Measurements from ENCODE around the gene BAHD1.

The BAHD1 gene

GRCh38 chr15:40500568-40501330 lies 60.0 kb downstream of the BAHD1 start:
- peaks cover 2% of the 10 kb centered on the region for H3K27me3 ChIP-seq (ENCODE audit: insufficient read depth, poor library complexity, severe bottlenecking)
- no peak overlapping the region for H3K4me3 ChIP-seq (replicated peaks; ENCODE audit: insufficient read depth, low read length)
- DNase-seq (ENCODE audit: low read depth in 1 of 2, low spot score in 1 of 2), result no peak
- TF ChIP-seq POLR2AphosphoS5 (IDR thresholded peaks at IDR 0.05; ENCODE audit: low read depth), result no peak
- no peak for TF ChIP-seq GABPA (IDR thresholded peaks at IDR 0.05; ENCODE audit: low read depth)
- no peak overlapping the region for H3K27ac ChIP-seq (replicated peaks)

DNA sequence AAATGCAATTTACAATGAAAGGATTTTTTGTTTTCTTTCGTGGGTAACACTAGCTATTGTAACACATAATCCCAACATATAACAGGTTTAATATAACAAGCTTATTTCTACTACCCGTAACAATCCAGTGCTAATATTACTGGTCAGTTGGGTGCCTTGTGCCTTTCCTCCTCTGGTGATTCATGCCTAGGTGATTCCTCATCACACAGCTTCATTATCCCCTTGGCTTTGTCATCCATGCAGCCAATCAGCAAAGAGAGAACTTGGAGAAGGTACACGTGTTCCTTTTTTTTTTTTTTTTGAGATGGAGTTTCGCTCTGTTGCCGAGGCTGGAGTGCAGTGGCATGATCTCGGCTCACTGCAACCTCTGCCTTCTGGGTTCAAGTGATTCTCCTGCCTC lies 60.7 kb downstream of the BAHD1 start:
- H3K27me3 ChIP-seq (ENCODE audit: insufficient read depth, poor library complexity, severe bottlenecking), result peaks cover 2% of the 10 kb centered on the region
- no peak for DNase-seq (ENCODE audit: low read depth in 1 of 2, low spot score in 1 of 2)
- TF ChIP-seq GABPA (IDR thresholded peaks at IDR 0.05; ENCODE audit: low read depth), result no peak
- TF ChIP-seq CTCF (IDR thresholded peaks at IDR 0.05; ENCODE audit: insufficient read depth, low read length), result no peak
- no peak overlapping the region for H3K4me3 ChIP-seq (replicated peaks; ENCODE audit: insufficient read depth, low read length)
- H3K27ac ChIP-seq (replicated peaks), result no peak overlapping the region

DNA sequence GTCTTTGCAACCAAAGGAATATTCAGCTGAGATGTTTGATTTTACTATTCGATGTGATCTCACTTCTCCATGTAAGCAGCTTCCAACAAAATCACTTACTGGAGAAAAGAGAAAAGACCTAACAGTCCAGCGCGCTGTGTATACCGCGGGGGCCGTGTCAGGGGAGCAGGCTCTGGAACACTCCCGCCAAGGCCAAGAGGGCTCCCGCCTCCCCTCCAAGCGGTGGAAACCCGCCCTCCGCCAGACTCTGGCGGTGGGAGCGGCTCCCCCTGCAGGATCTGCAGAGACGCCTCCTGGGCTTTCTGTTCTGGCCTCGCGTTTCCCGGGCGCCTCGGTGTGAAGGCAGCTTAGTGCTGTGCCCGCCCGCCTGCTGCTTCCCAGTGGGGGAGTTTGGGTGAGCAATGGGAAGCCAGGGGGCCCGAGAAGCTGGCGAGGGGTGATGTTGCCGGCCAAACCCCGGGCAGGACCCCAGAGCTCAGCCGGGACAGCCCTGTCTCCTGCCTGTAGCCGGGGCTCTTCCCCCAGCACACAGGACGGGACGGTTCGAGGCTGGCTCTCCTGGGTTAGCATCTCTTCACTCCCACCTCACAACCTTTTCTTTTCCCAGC lies 66.3 kb downstream of the BAHD1 start:
- Histone ChIP-seq H3K27me3 (ENCODE audit: insufficient read depth, poor library complexity, severe bottlenecking) (peaks cover 16% of the 10 kb centered on the region), H3K4me3 (replicated peaks; ENCODE audit: insufficient read depth, low read length) (no peak overlapping the region), H3K27ac (replicated peaks) (no peak overlapping the region)
- TF ChIP-seq GABPA (IDR thresholded peaks at IDR 0.05; ENCODE audit: low read depth), result no peak
- TF ChIP-seq POLR2AphosphoS5 (IDR thresholded peaks at IDR 0.05; ENCODE audit: low read depth), result no peak
- peak; percentile 48 for TF ChIP-seq CTCF (IDR thresholded peaks at IDR 0.05; ENCODE audit: insufficient read depth, low read length)
- TF ChIP-seq, protein P1, sequence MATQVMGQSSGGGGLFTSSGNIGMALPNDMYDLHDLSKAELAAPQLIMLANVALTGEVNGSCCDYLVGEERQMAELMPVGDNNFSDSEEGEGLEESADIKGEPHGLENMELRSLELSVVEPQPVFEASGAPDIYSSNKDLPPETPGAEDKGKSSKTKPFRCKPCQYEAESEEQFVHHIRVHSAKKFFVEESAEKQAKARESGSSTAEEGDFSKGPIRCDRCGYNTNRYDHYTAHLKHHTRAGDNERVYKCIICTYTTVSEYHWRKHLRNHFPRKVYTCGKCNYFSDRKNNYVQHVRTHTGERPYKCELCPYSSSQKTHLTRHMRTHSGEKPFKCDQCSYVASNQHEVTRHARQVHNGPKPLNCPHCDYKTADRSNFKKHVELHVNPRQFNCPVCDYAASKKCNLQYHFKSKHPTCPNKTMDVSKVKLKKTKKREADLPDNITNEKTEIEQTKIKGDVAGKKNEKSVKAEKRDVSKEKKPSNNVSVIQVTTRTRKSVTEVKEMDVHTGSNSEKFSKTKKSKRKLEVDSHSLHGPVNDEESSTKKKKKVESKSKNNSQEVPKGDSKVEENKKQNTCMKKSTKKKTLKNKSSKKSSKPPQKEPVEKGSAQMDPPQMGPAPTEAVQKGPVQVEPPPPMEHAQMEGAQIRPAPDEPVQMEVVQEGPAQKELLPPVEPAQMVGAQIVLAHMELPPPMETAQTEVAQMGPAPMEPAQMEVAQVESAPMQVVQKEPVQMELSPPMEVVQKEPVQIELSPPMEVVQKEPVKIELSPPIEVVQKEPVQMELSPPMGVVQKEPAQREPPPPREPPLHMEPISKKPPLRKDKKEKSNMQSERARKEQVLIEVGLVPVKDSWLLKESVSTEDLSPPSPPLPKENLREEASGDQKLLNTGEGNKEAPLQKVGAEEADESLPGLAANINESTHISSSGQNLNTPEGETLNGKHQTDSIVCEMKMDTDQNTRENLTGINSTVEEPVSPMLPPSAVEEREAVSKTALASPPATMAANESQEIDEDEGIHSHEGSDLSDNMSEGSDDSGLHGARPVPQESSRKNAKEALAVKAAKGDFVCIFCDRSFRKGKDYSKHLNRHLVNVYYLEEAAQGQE (IDR thresholded peaks at IDR 0.05; ENCODE audit: insufficient replicate concordance, low read depth), result no peak
- TF ChIP-seq SPI1 (IDR thresholded peaks at IDR 0.05; ENCODE audit: borderline replicate concordance, low read depth), result no peak
- DNase-seq (ENCODE audit: low read depth in 1 of 2, low spot score in 1 of 2), result peak in 1 of 2 experiments; percentile 64

DNA sequence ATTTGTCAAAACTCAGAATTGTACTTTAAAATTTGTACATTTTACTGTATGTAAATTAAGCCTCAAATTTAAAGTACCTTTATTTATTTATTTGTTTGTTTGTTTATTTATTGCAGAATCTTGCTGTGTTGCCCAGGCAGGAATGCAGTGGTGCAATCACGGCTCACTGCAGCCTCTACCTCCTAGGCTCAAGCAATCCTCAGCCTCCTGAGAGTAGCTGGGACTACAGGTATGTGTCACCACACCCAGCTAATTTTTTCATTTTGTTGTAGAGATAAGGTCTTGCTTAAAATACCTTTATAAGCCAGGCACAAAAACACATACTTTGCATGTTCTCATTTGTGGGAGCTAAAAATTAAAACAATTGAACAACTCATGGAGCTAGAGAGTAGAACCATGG lies 67.5 kb downstream of the BAHD1 start:
- Histone ChIP-seq H3K27ac (replicated peaks) (no peak overlapping the region), H3K27me3 (ENCODE audit: insufficient read depth, poor library complexity, severe bottlenecking) (peaks cover 20% of the 10 kb centered on the region), H3K4me3 (replicated peaks; ENCODE audit: insufficient read depth, low read length) (no peak overlapping the region)
- TF ChIP-seq SPI1 (IDR thresholded peaks at IDR 0.05; ENCODE audit: borderline replicate concordance, low read depth) (no peak), CTCF (IDR thresholded peaks at IDR 0.05; ENCODE audit: insufficient read depth, low read length) (no peak), GABPA (IDR thresholded peaks at IDR 0.05; ENCODE audit: low read depth) (no peak), POLR2AphosphoS5 (IDR thresholded peaks at IDR 0.05; ENCODE audit: low read depth) (no peak)
- TF ChIP-seq, protein P1 (IDR thresholded peaks at IDR 0.05; ENCODE audit: insufficient replicate concordance, low read depth), result no peak
- DNase-seq (ENCODE audit: low read depth in 1 of 2, low spot score in 1 of 2), result no peak
